Calu3 (cell line): Measurements from ENCODE around the gene SLC66A2. TPM values are rescaled to one million over a fixed set of nuclear protein-coding genes. Genes with fewer than 3 reads are reported as not detected.

ENCODE experiments used
- BruUV-seq: library from RNA; stranded (reverse); fragments of 400-500 nt; replicated peaks from 2 replicates; lab custom pipeline; 2021; lab: Mats Ljungman, UMichigan
- CTCF ChIA-PET: fragments of 300-600 bp; sonication (Branson Sonifier 250); formaldehyde crosslinking; loops from one replicate; lab custom pipeline; 2022; ENCODE audit warnings: antibody characterized with exemption; lab: Charles Lee
- DNase-seq: peaks from one replicate; pipeline ENCODE4 v3.0.0; 2022
- H3K27ac Mint-ChIP-seq: one replicate; pipeline ENCODE4 v1.8.0; 2022; ENCODE audit warnings: mixed read lengths; ENCODE audit not compliant: unreplicated experiment
- H3K27me3 Mint-ChIP-seq: one replicate; pipeline ENCODE4 v1.8.0; 2022; ENCODE audit warnings: mixed read lengths; ENCODE audit not compliant: unreplicated experiment
- H3K36me3 Mint-ChIP-seq: one replicate; pipeline ENCODE4 v1.8.0; 2022; ENCODE audit warnings: mild to moderate bottlenecking, moderate library complexity, mixed read lengths; ENCODE audit not compliant: insufficient read depth, unreplicated experiment
- H3K4me1 Mint-ChIP-seq: one replicate; pipeline ENCODE4 v1.8.0; 2022; ENCODE audit warnings: mild to moderate bottlenecking, low read depth, mixed read lengths; ENCODE audit not compliant: unreplicated experiment
- H3K4me3 Mint-ChIP-seq: one replicate; pipeline ENCODE4 v1.8.0; 2022; ENCODE audit warnings: mild to moderate bottlenecking, low read depth, moderate library complexity, mixed read lengths; ENCODE audit not compliant: unreplicated experiment
- H3K9me3 Mint-ChIP-seq: one replicate; pipeline ENCODE4 v1.8.0; 2022; ENCODE audit warnings: low read depth, mixed read lengths; ENCODE audit not compliant: unreplicated experiment
- intact Hi-C: fragments of 100-400 bp; cut with micrococcal nuclease; formaldehyde crosslinking; loops from one replicate; pipeline ENCODE4 v1.10.0; 2022; ENCODE audit not compliant: unreplicated experiment
- total RNA-seq: library from RNA; stranded (reverse); gene quantifications from 2 replicates; pipeline ENCODE4 v1.2.3, GENCODE V29; 2022
- TF ChIP-seq, protein P1 (sequence below): fragments of 200-600 bp; IDR thresholded peaks from one replicate; pipeline ENCODE4 v1.8.0; 2022; ENCODE audit warnings: antibody characterized with exemption; ENCODE audit not compliant: unreplicated experiment

Gene SLC66A2
- total RNA-seq, 1 experiment from 2014 or later = 19.5 TPM

DNA sequence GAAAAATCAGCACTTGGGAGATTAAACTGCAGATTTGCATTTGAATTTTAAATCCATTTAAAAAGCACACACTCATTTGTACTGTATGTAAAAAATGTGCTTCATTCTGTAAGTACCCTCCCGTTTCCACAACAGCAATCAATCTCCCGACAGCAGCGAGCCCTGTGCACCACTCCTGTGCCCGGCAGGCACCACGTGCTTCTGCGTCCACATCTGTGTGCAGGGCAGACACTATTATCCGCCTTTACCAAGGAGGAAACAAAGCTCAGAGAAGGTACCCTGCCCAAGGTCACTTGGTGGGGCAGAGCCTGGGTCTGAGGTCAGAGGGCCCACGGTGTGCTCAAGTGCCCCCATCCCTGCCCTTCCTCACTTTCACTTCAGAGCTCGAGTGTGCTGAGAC is 20.5 kb upstream of the SLC66A2 start:
- Mint-ChIP-seq H3K36me3 (peaks cover 38% of the 10 kb centered on the region), H3K4me3 (no peak overlapping the region), H3K4me1 (no peaks in the 10 kb centered on the region), H3K27me3 (no peaks in the 10 kb centered on the region), H3K9me3 (no peaks in the 10 kb centered on the region), H3K27ac (no peak overlapping the region)
- DNase-seq = no peak
- intact Hi-C loops = no loop called here
- TF ChIP-seq, protein P1, sequence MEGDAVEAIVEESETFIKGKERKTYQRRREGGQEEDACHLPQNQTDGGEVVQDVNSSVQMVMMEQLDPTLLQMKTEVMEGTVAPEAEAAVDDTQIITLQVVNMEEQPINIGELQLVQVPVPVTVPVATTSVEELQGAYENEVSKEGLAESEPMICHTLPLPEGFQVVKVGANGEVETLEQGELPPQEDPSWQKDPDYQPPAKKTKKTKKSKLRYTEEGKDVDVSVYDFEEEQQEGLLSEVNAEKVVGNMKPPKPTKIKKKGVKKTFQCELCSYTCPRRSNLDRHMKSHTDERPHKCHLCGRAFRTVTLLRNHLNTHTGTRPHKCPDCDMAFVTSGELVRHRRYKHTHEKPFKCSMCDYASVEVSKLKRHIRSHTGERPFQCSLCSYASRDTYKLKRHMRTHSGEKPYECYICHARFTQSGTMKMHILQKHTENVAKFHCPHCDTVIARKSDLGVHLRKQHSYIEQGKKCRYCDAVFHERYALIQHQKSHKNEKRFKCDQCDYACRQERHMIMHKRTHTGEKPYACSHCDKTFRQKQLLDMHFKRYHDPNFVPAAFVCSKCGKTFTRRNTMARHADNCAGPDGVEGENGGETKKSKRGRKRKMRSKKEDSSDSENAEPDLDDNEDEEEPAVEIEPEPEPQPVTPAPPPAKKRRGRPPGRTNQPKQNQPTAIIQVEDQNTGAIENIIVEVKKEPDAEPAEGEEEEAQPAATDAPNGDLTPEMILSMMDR = no peak
- no TSS peak for BruUV-seq
- CTCF ChIA-PET = no interaction called here

DNA sequence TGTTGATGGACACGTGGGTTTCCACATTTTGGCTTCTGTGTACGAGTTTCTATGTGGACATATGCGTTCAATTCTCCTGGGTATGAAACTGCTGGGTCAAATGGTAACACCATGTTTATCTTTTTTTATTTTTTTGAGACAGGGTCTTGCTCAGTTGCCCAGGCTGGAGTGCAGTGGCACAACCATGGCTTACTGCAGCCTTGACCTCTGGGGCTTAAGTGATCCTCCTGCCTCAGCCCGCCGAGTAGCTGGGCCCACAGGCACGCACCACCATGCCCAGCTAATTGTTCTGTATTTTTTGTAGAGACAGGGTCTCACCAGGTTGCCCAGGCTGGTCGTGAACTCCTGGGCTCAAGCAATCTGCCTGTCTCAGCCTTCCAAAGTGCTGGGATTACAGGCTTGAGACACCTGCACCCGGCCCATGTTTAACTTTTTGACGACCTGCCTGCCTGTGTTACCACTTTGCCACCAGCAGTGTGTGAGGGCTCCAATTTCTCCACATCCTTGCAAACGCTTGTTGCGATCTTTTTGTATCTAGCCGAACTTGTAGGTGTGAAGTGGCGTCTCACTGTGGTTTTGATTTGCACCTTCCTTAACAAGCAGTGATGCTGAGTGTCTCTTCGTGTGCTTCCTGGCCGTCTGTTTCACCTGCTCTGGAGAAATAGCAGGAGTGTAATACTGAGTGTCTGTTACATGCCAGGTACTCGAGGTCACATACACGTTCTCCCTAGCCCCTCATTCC is 19.9 kb upstream of the SLC66A2 start:
- no TSS peak for BruUV-seq
- CTCF ChIA-PET = no interaction called here

DNA sequence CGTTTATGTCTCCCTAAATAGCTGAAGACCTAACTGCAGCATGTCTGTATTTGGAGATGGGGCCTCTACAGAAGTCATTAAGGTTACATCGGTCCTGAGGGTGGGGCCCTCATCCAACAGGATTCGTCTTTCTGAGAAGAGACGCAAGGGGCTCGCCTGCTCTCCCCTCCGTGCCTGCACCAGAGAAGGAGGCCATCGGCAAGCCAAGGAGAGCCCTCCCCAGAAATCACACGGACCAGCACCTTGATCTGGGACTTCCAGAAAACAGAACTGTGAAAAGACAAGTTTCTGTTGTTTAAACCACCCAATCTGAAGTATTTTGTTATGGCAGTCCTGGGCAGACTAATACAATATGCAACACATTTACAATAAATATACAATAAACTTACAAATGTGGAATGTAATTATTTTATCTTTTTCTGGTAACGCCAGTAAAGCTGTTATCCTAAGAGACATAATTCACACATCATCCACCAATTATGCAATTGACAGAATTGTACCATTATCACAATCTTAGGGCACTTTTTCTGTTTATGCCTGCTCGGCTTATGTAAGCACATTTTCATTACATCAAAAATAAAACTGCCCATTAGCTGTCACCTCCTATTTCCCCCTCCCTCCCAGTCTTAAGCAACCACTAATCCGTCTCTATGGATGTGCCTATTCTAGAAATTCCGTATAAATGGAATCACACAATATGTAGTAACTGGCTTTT is 19.1 kb upstream of the SLC66A2 start:
- no TSS peak for BruUV-seq
- intact Hi-C loops = no loop called here

More for the DNA sequence above, 19.9 kb upstream of the SLC66A2 start:
- intact Hi-C loops = no loop called here
- Mint-ChIP-seq H3K36me3 (peaks cover 40% of the 10 kb centered on the region), H3K4me1 (no peaks in the 10 kb centered on the region), H3K27ac (no peak overlapping the region), H3K9me3 (no peaks in the 10 kb centered on the region), H3K27me3 (no peaks in the 10 kb centered on the region), H3K4me3 (no peak overlapping the region)
- no peak for DNase-seq
- TF ChIP-seq, protein P1 = no peak

DNA sequence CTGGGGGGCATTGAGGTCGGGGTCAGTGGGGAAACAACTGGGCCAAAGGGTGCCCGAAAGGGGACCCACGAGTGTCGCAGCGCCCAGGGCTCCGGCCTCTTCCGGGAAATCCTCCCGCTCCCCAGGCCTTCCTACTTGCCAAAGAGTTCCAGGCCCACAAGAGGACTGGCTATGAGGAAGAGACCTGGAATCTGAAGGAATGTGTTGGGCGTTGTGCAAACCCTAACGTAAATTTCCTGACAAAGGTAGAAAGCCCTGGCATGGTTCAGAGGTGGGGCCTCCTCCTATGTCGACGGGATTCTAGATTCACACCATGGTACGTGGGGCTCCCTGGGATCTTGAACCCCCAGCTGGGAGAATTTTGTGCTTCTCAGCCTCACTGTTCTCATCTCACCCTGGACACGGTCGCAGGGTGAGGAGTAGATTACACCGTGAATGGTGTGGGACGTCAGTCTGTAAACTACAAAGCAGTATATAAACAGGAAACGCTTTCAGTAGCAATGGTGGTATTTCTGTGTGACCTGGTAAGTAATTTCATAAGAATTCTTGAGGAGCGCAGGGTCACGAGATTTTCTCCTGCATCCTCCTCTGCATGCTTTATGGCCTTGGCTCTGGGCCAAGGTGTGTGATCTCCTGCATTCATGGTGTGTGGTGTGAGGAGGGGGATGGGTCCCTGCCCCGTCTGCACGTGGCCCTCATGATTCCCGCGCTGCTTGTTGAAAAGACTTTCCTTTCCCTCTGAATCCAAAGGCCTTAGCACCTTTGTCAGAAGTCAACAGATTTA is 13.9 kb upstream of the SLC66A2 start:
- Mint-ChIP-seq H3K4me3 (peak overlapping the region; percentile 69), H3K27ac (peak overlapping the region; percentile 76), H3K36me3 (peaks cover 40% of the 10 kb centered on the region), H3K27me3 (no peaks in the 10 kb centered on the region), H3K4me1 (peaks cover 23% of the 10 kb centered on the region), H3K9me3 (no peaks in the 10 kb centered on the region)
- TF ChIP-seq, protein P1 = no peak
- intact Hi-C loops = no loop called here
- BruUV-seq = TSS peak; percentile 57
- CTCF ChIA-PET = no interaction called here
- peak; percentile 46 for DNase-seq

More for the DNA sequence above, 19.1 kb upstream of the SLC66A2 start:
- DNase-seq = no peak
- H3K9me3 Mint-ChIP-seq = no peaks in the 10 kb centered on the region
- H3K27ac Mint-ChIP-seq = no peak overlapping the region
- CTCF ChIA-PET = no interaction called here
- H3K4me1 Mint-ChIP-seq = no peaks in the 10 kb centered on the region
- TF ChIP-seq, protein P1 = no peak
- H3K27me3 Mint-ChIP-seq = no peaks in the 10 kb centered on the region
- H3K4me3 Mint-ChIP-seq = no peak overlapping the region
- peaks cover 43% of the 10 kb centered on the region for H3K36me3 Mint-ChIP-seq
